ENCODE data around the gene SLC13A1.
"Not testable (repeated sequence)": the region's sequence is repeated elsewhere in the genome, so short reads cannot be mapped to it uniquely, and the experiment has no call there.

SLC13A1 gene, protein sequence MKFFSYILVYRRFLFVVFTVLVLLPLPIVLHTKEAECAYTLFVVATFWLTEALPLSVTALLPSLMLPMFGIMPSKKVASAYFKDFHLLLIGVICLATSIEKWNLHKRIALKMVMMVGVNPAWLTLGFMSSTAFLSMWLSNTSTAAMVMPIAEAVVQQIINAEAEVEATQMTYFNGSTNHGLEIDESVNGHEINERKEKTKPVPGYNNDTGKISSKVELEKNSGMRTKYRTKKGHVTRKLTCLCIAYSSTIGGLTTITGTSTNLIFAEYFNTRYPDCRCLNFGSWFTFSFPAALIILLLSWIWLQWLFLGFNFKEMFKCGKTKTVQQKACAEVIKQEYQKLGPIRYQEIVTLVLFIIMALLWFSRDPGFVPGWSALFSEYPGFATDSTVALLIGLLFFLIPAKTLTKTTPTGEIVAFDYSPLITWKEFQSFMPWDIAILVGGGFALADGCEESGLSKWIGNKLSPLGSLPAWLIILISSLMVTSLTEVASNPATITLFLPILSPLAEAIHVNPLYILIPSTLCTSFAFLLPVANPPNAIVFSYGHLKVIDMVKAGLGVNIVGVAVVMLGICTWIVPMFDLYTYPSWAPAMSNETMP

DNA sequence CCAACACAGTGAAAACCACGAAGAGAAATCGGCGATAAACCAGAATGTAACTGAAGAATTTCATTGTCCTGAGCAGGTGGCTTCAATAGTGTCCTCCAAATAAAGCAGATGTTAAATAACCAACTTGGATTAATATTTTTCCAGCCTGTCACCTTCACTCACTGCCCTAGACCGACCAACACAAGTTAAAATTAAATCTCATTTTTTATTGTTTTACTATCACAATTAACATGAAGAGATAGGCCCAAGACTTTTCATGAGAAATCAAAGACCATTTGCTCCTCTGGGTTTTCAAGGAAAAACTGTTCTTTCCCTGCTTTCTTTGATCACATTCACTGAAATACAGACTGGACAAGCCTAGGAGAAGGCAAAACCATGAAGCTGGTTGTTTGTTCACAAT lies at the start of gene SLC13A1:
Gene SLC13A1, minus strand, starts transcription at position 87 of the 400 bp plus-strand sequence. Its CDS starts 23 bp downstream, at position 64.
- no peak for DNase-seq

DNA sequence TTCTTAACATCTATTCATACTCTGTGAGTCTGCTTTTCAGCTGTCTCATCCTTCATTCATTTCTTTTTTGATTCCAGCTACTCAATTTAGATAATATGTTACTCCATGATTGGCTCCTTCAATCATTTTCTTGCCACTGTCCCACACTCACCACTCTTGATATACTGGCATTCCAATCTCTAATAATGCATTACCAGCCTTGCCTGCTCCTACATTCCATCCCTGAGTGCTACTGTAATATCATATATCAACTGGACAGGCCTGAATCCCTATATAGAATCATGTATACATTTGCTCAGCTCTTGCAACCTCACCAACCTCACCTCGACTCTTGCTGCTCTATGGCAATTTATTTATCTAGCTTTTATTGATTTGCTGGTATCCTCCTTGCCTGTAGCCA lies 45.0 kb upstream of the SLC13A1 start:
- DNase-seq = no peak

DNA sequence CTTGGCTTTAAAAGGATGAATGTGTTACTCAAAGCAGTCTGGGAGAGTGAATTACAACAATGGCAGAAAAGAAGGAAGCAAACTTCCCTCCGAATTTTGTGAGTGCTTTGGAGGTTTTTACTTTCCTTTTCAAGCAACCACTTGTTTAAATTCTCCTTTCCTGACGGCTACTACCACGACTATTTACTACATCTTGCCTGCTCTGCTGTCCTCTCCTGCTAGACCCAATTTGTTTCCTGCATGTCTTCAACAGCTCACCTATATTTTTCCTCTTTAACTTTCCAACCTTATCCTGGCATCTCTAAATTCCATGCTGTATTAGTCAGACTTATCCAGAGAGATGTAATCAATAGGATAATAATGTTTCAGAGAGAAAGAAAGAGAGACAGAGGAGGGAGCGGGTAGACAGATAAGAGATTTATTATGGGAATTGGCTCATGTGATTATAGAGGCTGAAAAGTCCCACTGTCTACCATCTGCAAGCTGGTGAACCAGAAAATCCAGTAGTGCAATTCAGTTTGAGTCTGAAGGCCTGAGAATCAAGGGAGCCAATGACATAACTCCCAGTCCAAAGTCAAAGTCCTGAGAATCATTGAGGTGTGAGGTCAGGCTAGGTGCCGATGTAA lies 42.8 kb upstream of the SLC13A1 start:
- DNase-seq = no peak

DNA sequence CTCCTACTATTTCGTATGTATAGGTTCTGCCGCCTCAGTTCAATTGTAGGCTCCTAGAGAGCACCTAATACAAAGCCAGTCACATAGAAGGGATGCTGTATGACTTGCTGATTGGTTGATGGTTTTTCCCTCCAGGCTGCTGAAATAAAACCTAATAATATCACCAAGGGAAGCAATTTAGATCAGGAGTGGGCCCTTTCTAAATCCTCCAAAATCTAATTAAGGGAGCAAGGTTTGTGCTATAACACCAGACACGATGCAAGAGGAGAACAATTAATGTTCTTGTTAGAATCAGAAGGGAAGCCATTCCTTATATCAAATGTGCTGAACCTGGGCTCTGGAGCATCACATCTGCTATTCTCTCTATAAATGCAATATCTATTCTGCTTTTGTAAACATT lies 42.0 kb upstream of the SLC13A1 start:
- DNase-seq = no peak

DNA sequence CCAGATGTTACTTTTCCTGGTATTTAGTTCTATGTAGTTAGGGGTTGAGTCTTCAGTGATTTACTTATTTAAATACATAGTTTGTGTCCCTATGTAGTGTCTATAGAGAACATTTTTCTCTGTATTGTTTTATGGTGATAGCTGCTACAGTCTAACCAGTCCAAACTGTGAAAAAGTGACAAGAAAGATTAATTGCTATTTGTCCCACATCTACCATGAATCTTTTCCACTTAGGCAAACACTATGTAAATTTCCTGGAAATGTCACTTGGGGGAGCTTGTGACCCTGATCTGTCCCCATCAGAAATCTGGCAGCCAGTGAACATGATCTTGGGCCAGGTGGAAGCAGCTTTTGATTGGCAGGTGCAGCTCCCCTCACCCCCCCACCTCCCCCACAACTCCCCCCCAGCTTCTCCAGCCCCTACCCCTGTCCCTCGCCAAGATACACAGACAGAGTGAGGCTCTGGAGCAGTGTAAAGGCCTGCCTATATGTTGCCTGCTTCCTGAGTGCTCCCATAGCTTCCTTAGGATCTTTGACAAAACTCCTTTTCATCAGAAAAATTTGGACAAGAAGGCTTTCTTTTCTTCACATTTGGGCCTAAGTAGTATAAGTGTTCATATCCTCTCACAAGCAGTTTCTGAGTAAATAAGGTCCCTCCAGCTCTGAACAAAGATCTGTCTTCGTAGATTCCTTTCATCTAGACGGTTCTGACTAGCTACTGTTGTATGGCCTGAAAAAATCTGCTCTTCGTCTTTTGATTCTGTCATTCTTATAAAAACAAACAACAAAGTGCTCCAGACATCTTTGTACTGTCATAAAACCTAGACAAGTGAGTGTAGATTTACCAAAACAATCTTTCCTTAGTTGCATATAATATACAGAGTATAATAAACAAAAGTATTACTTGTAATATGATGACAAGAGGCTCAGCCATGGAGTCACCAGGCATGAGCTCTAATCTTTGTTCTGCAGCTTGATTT lies 31.5 kb upstream of the SLC13A1 start:
- no peak for DNase-seq

DNA sequence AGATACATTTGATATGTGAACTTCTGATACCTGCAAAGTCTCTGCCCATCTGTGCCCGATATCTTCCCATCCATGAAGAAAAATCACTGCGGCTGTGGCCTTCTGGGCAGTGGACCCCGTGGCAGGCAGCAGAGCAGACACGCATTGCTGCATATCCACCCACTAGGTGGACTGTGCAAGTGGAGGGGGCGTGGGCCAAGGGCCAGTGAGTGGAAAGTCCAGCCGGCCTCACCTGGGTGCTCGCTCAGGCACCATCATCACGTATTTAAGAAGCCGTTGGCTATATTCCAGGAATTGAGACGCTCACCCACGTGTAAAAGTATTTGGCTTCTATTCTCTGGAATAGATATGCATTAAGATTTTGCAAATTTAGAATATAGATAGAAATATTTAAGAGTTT lies 30.8 kb upstream of the SLC13A1 start:
- no peak for DNase-seq

DNA sequence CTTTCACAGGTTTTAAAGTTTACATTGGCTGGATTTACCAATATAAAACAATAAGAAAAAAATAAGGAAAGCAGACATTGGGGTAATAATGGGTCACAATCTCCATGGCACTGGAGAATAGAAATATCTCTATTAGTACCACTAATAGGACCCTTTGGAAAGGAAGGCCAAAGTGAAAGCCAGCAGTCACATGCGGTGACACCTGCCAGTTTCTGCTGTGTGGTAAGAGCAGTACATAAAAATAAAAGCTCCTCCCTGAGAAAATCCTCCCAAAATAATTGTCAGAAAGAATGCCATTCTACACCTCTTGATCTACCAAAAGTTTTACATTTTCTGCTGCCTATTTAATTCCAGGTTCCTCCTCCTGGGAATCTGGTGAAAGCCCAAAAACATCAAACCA lies 30.4 kb upstream of the SLC13A1 start:
- no peak for DNase-seq

DNA sequence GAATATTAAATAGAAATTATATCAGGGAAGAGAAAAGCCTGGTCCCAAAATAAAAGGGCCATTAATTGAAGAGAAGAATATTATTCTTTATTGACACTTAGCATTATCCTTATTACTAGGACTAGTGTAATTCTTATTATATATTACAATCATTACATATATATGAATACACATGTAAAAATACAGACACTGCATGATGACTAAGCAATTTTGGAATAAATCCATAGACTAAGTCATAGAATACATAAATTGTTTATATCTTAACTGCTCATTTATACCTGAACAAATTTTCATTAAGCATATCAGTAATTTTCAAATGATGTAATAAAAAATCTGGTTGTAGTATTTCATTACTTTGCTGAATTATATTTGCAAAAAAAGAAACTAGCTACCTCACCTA lies 29.7 kb upstream of the SLC13A1 start:
- no peak for DNase-seq

DNA sequence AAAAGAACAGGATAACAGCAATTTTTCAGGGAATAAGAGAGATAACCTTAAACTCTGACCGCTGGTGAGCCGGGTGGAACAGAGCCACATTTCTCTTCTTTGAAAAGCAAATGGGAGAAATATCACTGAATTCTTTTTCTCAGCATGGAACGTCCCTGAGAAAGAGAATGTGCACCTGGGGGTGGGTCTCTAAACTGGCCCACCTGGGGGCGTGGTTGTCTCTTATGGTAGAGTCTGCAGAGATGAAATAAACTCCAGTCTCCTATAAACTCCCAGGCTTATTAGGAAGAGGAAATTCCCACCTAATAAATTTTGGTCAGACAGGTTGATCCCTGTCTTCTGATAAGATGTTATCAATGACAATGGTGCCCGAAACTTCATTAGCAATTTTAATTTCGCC lies 27.9 kb upstream of the SLC13A1 start:
- not testable (repeated sequence) for DNase-seq

DNA sequence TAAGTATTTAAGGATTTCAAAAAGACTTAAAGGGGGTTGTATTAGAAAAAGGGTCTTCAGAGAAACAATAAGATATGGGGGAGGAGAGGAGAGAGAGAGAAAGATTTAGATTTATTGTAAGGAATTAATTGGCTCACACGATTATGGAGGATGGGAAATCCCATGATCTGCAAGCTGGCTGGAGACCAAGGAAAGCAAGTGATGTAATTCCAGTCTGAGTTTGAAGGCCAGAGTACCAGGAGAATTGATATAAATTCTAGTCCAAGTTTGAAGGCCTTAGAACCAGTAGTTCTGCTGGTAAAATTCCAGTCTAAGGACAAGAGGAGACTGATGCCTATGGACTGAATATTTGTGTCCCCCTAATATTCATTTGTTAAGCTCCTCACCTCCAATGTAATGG lies 20.6 kb upstream of the SLC13A1 start:
- DNase-seq = no peak

DNA sequence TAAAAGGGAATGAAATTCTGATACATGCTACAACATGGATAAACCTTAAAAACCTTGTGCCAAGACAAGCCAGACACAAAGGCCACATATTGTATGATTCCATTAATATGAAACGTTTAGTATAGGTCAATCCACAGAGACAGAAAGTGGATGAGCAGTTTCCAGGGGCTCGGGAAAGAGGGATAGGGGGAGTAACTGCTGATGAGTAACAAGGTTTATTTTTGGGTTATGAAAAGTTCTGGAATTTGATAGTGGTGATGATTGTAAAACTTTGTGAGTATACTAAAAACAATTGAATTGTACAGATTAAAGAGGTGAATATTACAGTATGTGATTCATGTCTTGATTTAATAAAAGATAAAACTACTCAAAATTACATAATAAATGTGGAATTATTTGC lies 19.1 kb upstream of the SLC13A1 start:
- no peak for DNase-seq

DNA sequence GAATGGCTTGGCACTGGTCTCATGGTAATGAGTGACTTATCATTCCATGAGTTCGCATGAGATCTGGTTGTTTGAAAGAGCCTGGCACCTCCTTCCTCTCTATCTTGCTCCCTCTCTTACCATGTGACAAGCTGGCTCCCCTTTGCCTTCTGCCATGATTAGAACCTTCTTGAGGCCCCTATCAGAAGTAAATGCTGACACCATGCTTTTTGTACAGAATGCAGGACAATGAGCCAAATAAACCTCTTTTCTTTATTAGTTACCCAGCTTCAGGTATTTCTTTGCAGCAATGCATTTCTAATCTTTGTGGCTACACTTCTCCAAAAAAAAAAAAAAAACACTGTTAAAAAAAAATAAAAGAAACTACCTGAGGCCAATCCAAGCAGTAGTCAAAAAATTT lies 17.1 kb upstream of the SLC13A1 start:
- DNase-seq = no peak

DNA sequence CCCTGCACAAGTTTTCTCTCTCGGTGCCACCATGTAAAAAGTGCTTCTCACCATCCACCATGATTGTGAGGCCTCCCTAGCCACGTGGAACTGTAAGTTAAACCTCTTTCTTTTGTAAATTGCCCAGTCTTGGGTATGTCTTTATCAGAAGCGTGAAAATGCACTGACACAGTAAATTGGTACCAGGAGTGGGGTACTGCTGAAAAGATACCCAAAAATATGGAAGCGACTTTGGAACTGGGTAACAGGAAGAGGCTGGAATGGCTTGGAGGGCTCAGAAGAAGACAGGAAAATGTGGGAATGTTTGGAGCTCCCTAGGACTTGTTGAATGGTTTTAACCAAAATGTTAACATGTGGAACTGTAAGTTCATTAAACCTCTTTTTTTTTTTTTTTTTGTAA lies 15.6 kb upstream of the SLC13A1 start:
- no peak for DNase-seq

DNA sequence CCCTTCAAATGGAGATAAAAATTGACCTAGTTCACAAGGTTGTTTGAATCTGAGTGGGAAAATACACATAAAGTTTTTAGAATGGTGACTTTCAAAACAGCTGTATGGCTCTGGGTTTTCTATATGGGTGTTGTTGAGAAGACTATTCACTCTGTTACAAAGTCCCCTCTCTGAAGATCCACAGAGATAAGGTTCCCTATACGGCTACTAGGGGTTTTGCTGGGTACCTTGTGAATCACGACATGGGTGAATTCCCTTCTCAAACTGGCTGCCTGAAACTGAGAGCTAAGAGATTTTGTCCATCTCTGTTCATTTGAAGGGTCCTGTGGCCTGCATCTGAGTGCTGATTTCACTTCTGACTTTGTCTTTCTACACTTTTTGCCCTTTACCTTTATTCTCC lies 11.8 kb upstream of the SLC13A1 start:
- no peak for DNase-seq

DNA sequence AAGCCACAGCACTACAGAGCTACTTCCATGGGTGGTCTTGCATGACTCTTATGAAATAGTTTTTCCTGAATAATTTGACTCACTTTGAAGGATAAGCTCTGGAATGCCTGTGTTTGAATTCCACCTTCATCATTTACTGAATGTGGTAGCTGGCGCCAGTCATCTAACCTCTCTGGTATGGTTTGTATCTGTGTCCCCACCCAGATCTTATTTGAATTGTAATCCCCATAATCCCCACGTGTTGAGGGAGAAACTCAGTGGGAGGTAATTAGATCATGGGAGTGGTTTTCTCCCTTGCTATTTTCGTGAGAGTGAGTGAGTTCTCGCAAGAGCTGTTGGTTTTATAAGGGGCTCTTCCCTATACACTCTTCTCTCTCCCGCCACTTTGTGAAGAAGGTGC lies 11.2 kb upstream of the SLC13A1 start:
- no peak for DNase-seq

DNA sequence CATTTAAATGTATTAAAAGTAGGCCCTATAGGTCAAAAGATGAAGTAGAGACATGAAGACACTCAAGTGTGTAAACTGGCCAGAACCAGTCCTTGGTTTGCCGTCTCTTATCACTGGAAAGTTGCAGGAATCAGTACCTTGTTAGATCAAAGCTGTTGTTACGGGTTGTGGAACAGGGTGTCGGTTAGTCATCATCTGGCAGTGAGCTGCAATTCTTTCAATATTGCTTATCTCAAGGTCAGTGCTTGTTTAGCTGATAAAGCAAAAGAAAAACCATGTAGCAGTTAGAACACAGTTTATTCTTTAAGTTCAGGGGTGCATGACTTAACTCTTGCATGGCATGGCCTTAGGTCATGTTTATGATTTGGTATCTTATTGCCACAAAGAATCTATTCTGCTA lies 10.0 kb upstream of the SLC13A1 start:
- no peak for DNase-seq

DNA sequence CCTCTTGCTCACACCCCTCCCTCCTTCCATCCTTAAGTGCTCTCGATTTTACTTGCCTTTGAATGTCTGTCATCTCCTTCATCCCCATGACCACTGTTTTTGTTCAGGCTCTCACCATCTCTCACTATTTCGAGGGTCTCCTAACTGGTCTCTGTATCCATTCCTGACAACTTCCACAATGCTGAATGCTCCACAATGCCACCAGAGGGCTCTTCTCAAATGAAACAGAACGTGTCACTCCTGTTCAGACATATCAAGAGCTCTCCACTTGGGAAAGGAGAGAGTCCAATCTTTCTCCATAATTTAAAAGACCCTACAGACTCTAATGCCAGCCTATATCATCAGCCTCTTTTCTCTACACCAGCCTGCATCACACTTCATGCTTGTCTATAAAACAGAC lies 9.0 kb upstream of the SLC13A1 start:
- no peak for DNase-seq

DNA sequence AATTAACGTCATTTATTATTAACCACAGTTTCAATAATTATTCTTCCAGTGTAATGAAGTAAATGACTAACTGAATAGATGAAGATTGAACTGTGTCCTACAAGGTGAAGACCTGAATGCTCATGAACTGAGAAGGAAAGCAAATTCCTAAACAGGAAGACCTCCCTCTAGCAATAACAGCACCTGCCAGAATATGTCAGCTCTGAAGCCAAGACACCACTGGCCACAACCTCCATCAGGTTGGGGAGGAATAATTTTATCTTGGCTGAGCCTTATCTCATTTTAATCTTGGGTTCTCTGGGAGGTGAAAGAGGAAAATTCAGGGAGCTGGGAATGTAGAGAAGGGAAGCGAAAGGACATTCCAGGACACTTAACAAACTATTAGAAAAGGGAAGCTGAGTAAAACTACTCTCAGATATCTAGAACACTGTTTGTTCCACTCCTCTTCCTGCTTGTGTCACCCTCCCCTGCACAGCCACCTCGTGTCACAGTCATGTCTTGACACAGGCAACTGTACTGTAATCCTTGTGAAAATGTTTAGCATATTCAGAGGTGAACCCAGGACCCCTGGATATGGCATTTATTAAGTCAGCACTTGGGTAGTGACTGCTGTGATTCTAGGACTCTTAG lies 4.6 kb upstream of the SLC13A1 start:
- no peak for DNase-seq

DNA sequence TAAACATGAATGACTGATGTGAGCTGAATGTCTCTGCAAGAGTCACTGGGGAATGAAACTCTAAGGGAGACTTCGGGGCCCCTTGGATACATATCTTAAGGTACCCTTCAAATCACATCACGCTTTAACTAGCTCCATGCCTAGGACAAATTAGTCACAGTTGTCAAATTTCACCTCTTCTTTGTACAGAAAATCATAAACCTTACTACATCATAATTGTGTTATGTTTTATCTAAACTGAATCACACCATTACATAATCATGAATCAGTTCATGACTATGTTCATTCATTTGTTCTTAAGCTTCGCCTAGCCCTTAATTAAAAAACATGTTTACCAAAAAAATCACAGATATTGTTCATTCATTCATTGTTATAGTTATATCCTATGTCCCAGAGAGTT lies 2.1 kb upstream of the SLC13A1 start:
- DNase-seq = no peak

DNA sequence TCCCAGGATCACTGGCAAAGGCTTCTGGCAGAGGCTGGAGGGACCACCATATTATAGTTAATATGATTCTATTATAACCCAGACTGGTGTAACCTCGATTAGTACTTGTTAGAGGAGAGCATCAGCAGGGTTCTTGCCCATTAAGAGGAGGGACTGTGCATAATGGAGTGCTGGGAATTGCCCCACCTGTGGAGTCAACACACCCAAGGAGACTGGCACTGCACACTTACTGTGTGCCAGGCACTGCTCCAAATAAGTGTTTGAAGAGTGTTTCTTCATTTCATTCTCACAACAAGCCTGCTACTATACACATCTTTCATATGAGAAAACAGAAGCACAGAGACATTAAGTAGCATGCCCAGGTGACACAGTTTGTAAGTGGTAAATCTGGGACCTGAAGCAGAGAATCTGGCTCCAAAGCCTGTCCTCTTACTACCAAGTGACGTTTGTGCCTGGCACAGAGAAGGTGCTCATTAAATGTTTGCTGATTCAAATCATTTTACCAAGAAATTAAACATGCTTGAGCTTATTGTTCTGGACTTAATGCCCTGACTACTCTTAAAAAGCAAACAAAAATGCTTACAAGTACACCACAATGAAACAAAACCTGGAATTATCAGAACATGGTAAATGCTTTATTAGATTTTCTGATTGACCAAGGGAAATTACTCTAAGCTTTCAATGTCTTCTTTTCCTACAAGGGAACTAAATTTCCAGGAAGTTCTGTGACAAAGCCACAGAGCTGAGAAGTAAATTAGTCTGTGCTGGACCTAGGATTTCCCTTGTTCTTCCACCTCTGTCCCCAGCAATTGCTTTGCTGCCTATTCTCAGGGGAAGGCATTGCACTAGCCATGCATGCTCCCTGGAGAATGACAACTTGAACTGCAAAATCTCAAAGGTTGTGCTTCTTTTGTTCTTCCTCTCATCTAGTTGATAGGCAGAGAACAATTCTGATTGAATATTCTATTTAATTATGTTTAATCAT lies 809 bp downstream of the SLC13A1 start:
- DNase-seq = no peak

DNA sequence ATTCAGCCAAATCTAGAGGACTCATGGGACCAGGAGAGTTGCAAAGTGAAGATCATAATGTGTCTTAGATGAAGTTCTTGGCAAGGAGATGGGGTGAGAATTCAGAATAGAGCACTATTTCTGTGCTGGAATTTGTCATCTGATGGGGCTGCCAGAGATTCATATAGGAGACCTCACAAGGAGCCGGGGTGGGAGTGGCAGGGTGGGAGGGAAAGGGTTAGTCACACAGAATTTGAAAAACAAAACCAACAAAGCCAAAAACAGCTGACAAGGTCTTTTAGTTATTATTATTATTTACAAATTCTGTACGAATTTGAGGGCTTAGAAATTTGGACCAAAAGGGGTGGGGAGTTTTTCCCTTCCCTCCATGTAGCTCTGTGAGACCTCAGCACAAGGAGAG lies 1.7 kb downstream of the SLC13A1 start:
- DNase-seq = no peak
